GM12878 (cell line): ENCODE measurements around the gene RAB36. TPM values are rescaled to one million over a fixed set of nuclear protein-coding genes. Genes with fewer than 3 reads are reported as not detected.

Source experiments
- CBX3 ChIP-seq: fragments of 200-600 bp; sonication (generic); IDR thresholded peaks from 2 replicates; pipeline ENCODE4 v1.6.1; 2016; ENCODE audit warnings: low read depth, borderline replicate concordance
- DPF2 ChIP-seq: fragments of 450-650 bp; IDR thresholded peaks from 2 replicates; pipeline ENCODE4 v1.6.1; 2017; ENCODE audit warnings: mild to moderate bottlenecking
- ELK1 ChIP-seq: IDR thresholded peaks from 2 replicates; pipeline ENCODE4 v1.6.1; 2012; ENCODE audit warnings: low read depth, low read length, improper control_type of control experiment
- EP300 ChIP-seq, 2 experiments: fragments of 150-350 bp in 1 of 2; IDR thresholded peaks; 2 replicates each; pipeline ENCODE4 v1.6.1; 2011 to 2012; ENCODE audit warnings: low read depth in 2 of 2, low read length in 2 of 2, borderline replicate concordance in 1 of 2, improper control_type of control experiment in 1 of 2, inconsistent platforms in 1 of 2; ENCODE audit not compliant: control insufficient read depth in 1 of 2
- SIN3A ChIP-seq: IDR thresholded peaks from 2 replicates; pipeline ENCODE4 v1.6.1; 2012; ENCODE audit warnings: low read depth, low read length, improper control_type of control experiment
- ZBTB4 ChIP-seq: fragments of 450-650 bp; formaldehyde crosslinking; IDR thresholded peaks from 2 replicates; pipeline ENCODE4 v1.4.0; 2022; ENCODE audit warnings: mild to moderate bottlenecking, moderate library complexity
- polyA plus RNA-seq, 11 experiments: library from polyadenylated mRNA; depleted of rRNA in 4 of 11; unstranded in 6 of 11; stranded (reverse) in 5 of 11; fragments of >200 nt; fragmentation: Nextera tagmentation in 4 of 11; fragmentation: Illumina TruSeq in 1 of 11; extraction: Ambion mirVana in 4 of 11; extraction: Trizol in 1 of 11; gene quantifications; 1 replicate in 1 of 11; 2 replicates in 10 of 11; pipeline versions ENCODE4 v1.2.1 to v1.2.3, GENCODE V29; 2011 to 2016; ENCODE audit warnings: inconsistent platforms in 2 of 11, missing spikeins in 2 of 11, low read depth in 1 of 11
- total RNA-seq, 4 experiments: library from RNA; depleted of rRNA in 3 of 4; stranded (reverse); fragments of >200 nt in 3 of 4; fragmentation: Illumina TruSeq in 1 of 4; extraction: Trizol in 1 of 4; gene quantifications; 2 replicates each; pipeline versions ENCODE4 v1.2.1 to v1.2.3, GENCODE V29; 2013 to 2021

RAB36 gene
- total and polyA plus RNA-seq, 10 of the 15 experiments (the other 5 are each of a cell fraction or from before 2014, with no cell fraction given) = 0.31 to 2.7 (median 1.1) TPM

GRCh38 chr22:23179381-23180299 lies 34.4 kb downstream of the RAB36 start (continued):
- TF ChIP-seq ZBTB4 (CRISPR knock-in tag) (no peak), ELK1 (no peak), CBX3 (no peak), DPF2 (no peak), SIN3A (0 out of 2 replicates have a peak, but pooled peaks have one; percentile 18), EP300 (IDR thresholded peaks at IDR 0.05; ENCODE audit: borderline replicate concordance in 1 of 2, control insufficient read depth in 1 of 2, low read depth in 2 of 2, low read length in 2 of 2) (no peak)
